A549 (cell line): ENCODE results near the gene ARAP3.

Experiments used
- POLR2A ChIP-seq: IDR thresholded peaks from 2 replicates; pipeline ENCODE4 v1.6.1; 2012; ENCODE audit warnings: mild to moderate bottlenecking, low read length
- TF ChIP-seq, protein P1 (sequence below): IDR thresholded peaks from 2 replicates; pipeline ENCODE4 v1.6.1; 2012

DNA sequence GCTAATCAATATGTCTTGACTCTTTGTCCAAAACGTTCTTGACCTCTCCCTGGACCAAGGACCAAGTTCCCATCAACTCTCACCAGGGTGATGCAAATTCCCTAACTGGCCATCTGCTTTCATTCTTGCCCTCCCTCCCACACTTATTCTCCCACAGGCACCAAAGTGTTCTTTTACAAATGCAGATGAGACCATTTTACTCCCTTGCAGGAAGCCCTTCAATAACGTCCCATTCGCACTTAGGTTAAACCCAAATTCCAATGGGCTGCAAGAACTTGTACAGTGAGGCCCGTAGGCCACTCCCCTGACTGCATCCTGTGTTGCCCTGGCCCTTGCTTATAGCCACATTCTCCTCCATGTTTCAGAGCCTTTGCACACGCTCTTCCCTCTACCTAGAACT, 7.3 kb downstream of the ARAP3 start:
- TF ChIP-seq, protein P1, sequence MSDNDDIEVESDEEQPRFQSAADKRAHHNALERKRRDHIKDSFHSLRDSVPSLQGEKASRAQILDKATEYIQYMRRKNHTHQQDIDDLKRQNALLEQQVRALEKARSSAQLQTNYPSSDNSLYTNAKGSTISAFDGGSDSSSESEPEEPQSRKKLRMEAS, result no peak
- TF ChIP-seq POLR2A, result no peak
